Fibroblast of lung (primary cell): ENCODE results near the gene TLL1. TPM values are rescaled to one million over a fixed set of nuclear protein-coding genes. Genes with fewer than 3 reads are reported as not detected.

Experiments used
- DNase-seq, 2 donors: peaks; one replicate each; pipeline versions ENCODE4 v3.0.0 to v3.0.0-alpha.2; 2010; ENCODE audit warnings: low read depth in 2 of 2
- H2AFZ ChIP-seq: 2 replicates; pipeline ENCODE4 v1.5.1; 2012; ENCODE audit warnings: low read length, control low read depth, inconsistent platforms
- H3K27ac ChIP-seq: 2 replicates; pipeline ENCODE4 v1.5.1; 2011; ENCODE audit warnings: low read length, control low read depth; ENCODE audit not compliant: insufficient read depth
- H3K27me3 ChIP-seq: 2 replicates; pipeline ENCODE4 v1.5.1; 2011; ENCODE audit warnings: mild to moderate bottlenecking, low read length; ENCODE audit not compliant: control insufficient read depth, insufficient read depth
- H3K36me3 ChIP-seq: 2 replicates; pipeline ENCODE4 v1.5.1; 2011; ENCODE audit warnings: low read length; ENCODE audit not compliant: control insufficient read depth, insufficient read depth
- H3K4me1 ChIP-seq: 2 replicates; pipeline ENCODE4 v1.5.1; 2011; ENCODE audit warnings: low read length; ENCODE audit not compliant: control insufficient read depth, insufficient read depth; ENCODE audit errors: extremely low read depth
- H3K4me2 ChIP-seq: 2 replicates; pipeline ENCODE4 v1.5.1; 2011; ENCODE audit warnings: low read length, control low read depth; ENCODE audit not compliant: insufficient read depth; ENCODE audit errors: extremely low read depth
- H3K4me3 ChIP-seq, 4 experiments: fragments of 200-600 bp in 1 of 4; sonication (generic) in 1 of 4; replicated peaks in 1 of 4; 2 replicates each; pipeline ENCODE4 v1.5.1; 2011 to 2016; ENCODE audit warnings: low read length in 4 of 4, low read depth in 3 of 4, mild to moderate bottlenecking in 3 of 4, control low read depth in 2 of 4, inconsistent platforms in 1 of 4, mixed read lengths in 1 of 4; ENCODE audit not compliant: insufficient read depth in 1 of 4; ENCODE audit errors: control extremely low read depth in 1 of 4
- H3K79me2 ChIP-seq: 2 replicates; pipeline ENCODE4 v1.5.1; 2012; ENCODE audit warnings: mild to moderate bottlenecking, low read length, inconsistent platforms; ENCODE audit not compliant: control insufficient read depth, insufficient read depth
- H3K9ac ChIP-seq: 2 replicates; pipeline ENCODE4 v1.5.1; 2011; ENCODE audit warnings: mild to moderate bottlenecking, low read length, control low read depth; ENCODE audit not compliant: insufficient read depth
- H3K9me3 ChIP-seq: 2 replicates; pipeline ENCODE4 v1.5.1; 2012; ENCODE audit warnings: low read depth, low read length; ENCODE audit not compliant: control insufficient read depth, insufficient read depth
- H4K20me1 ChIP-seq: 2 replicates; pipeline ENCODE4 v1.5.1; 2011; ENCODE audit warnings: low read length; ENCODE audit not compliant: control insufficient read depth, insufficient read depth; ENCODE audit errors: extremely low read depth
- CTCF ChIP-seq, 2 donors: IDR thresholded peaks in 1 of 2; conservative IDR thresholded peaks in 1 of 2; 1 replicate in 1 of 2; 2 replicates in 1 of 2; pipeline ENCODE4 v1.5.1; 2011 to 2012; ENCODE audit warnings: low read length in 2 of 2, control low read depth in 1 of 2, inconsistent platforms in 1 of 2, low read depth in 1 of 2, mild to moderate bottlenecking in 1 of 2
- EZH2 ChIP-seq: IDR thresholded peaks from 2 replicates; pipeline ENCODE4 v1.5.1; 2012; ENCODE audit warnings: low read length, control low read depth, mild to moderate bottlenecking; ENCODE audit errors: missing control alignments
- polyA plus RNA-seq, 2 donors: library from polyadenylated mRNA; depleted of rRNA in 1 of 2; stranded (reverse) in 1 of 2; unstranded in 1 of 2; fragments of >200 nt; gene quantifications; 2 replicates each; pipeline ENCODE4 v1.2.1, GENCODE V29; 2011 to 2012; ENCODE audit warnings: missing spikeins in 1 of 2
- total RNA-seq: library from RNA; depleted of rRNA; stranded (reverse); fragments of >200 nt; gene quantifications from 2 replicates; pipeline ENCODE4 v1.2.1, GENCODE V29; 2014

The TLL1 gene
- total and polyA plus RNA-seq, 2 donors (not counting 1 experiment from before 2014, with no cell fraction given): 0.33 to 2.7 TPM

- Histone ChIP-seq H4K20me1 (no peaks in the 10 kb centered on the region), H2AFZ (no peak overlapping the region), H3K4me2 (no peak overlapping the region), H3K36me3 (no peaks in the 10 kb centered on the region), H3K4me3 (no peak overlapping the region), H3K4me1 (no peaks in the 10 kb centered on the region), H3K9me3 (no peaks in the 10 kb centered on the region), H3K9ac (no peak overlapping the region), H3K27ac (no peak overlapping the region), H3K79me2 (no peaks in the 10 kb centered on the region), H3K27me3 (no peaks in the 10 kb centered on the region)
- TF ChIP-seq EZH2 (no peak), CTCF (conservative IDR thresholded peaks at IDR 0.05 in 1 of 2, IDR thresholded peaks at IDR 0.05 in 1 of 2; ENCODE audit: low read depth in 1 of 2, low read length in 2 of 2) (no peak)
- DNase-seq: no peak
Measured at GRCh38 chr4:165927815-165928214, 54.8 kb downstream of the TLL1 start.

DNA sequence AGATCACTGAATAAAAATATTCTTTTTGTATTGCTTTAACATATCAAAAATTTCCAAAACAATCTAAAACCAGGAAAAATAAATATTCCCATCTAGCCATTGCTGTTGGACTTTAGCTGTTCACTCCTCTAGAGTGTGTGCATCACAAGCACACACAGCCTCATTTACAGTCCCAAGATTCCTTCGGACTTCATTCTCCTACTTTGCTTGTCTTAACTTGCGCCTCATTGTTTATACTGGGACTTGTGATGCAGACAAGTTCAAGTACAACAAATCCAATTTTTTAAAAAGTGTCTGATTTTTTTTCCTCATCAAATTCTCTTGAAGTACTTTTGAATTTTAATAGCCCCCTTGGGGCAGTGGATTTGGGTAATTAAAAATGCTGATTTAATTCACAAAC is 55.6 kb downstream of the TLL1 start:
- Histone ChIP-seq H3K27me3 (no peaks in the 10 kb centered on the region), H3K9me3 (no peaks in the 10 kb centered on the region), H3K4me1 (no peaks in the 10 kb centered on the region), H4K20me1 (no peaks in the 10 kb centered on the region), H3K4me2 (no peak overlapping the region), H3K79me2 (no peaks in the 10 kb centered on the region), H3K4me3 (no peak overlapping the region), H2AFZ (no peak overlapping the region), H3K27ac (no peak overlapping the region), H3K36me3 (no peaks in the 10 kb centered on the region), H3K9ac (no peak overlapping the region)
- no peak for TF ChIP-seq EZH2
- no peak for TF ChIP-seq CTCF (conservative IDR thresholded peaks at IDR 0.05 in 1 of 2, IDR thresholded peaks at IDR 0.05 in 1 of 2; ENCODE audit: low read depth in 1 of 2, low read length in 2 of 2)
- no peak for DNase-seq

DNA sequence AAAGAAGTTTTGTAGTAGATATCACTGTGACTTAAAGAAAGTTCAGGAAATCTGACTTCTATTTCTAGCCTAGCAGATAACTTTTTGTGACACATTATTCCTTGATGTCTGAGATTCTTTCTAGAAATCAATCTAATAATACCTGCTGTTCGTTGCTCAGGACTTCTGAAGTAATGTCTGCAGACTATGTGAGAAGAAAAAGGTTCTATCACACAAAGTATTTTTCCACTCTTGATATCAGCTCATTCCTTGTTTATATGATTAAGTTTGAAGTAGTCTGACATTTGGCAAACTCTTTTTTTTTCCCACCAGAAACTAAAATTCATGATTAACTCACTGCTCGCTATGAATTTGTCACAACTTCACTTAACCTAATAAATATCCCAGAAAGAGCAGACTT is 56.6 kb downstream of the TLL1 start:
- TF ChIP-seq CTCF (conservative IDR thresholded peaks at IDR 0.05 in 1 of 2, IDR thresholded peaks at IDR 0.05 in 1 of 2; ENCODE audit: low read depth in 1 of 2, low read length in 2 of 2): no peak
- no peak for TF ChIP-seq EZH2
- no peak overlapping the region for H3K27ac ChIP-seq
- H2AFZ ChIP-seq: no peak overlapping the region
- H3K4me3 ChIP-seq: no peak overlapping the region
- no peaks in the 10 kb centered on the region for H3K9me3 ChIP-seq
- H3K27me3 ChIP-seq: no peaks in the 10 kb centered on the region
- DNase-seq: no peak
- H3K36me3 ChIP-seq: no peaks in the 10 kb centered on the region
- H3K4me2 ChIP-seq: no peak overlapping the region
- no peaks in the 10 kb centered on the region for H3K4me1 ChIP-seq
- H3K9ac ChIP-seq: no peak overlapping the region
- no peaks in the 10 kb centered on the region for H4K20me1 ChIP-seq
- H3K79me2 ChIP-seq: no peaks in the 10 kb centered on the region
